Activated CD8-positive, alpha-beta memory T cell treated with anti-CD3 and anti-CD28 coated beads, Interleukin-2, amount 50 U/mL, for 1 hour (primary cell): ENCODE results near the gene DOCK10.

ENCODE experiments used
- DNase-seq: peaks from one replicate; pipeline ENCODE4 v3.0.0-alpha.2; 2020; ENCODE audit errors: extremely low read depth

The DOCK10 gene

GRCh38 chr2:225041207-225041850 is 939 bp downstream of the DOCK10 start:
- DNase-seq = no peak

- DNase-seq = no peak
Observed at GRCh38 chr2:225040856-225041206, 1.4 kb downstream of the DOCK10 start.

- DNase-seq = no peak
Observed at GRCh38 chr2:225040142-225040541, 2.1 kb downstream of the DOCK10 start.

- no peak for DNase-seq
Observed at GRCh38 chr2:225038231-225038523, 4.1 kb downstream of the DOCK10 start.

- DNase-seq = no peak
Observed at GRCh38 chr2:225037415-225038230, 4.6 kb downstream of the DOCK10 start.

GRCh38 chr2:225036431-225036830 is 5.8 kb downstream of the DOCK10 start:
- DNase-seq = no peak

GRCh38 chr2:225033440-225034318 is 8.6 kb downstream of the DOCK10 start:
- DNase-seq = no peak

GRCh38 chr2:225032246-225032645 is 10.0 kb downstream of the DOCK10 start:
- no peak for DNase-seq

GRCh38 chr2:225031599-225031998 is 10.7 kb downstream of the DOCK10 start:
- no peak for DNase-seq

- no peak for DNase-seq
Observed at GRCh38 chr2:225030893-225031292, 11.4 kb downstream of the DOCK10 start.

GRCh38 chr2:225030203-225030602 is 12.1 kb downstream of the DOCK10 start:
- no peak for DNase-seq

GRCh38 chr2:225028572-225028971 is 13.7 kb downstream of the DOCK10 start:
- DNase-seq = no peak

- DNase-seq = no peak
Observed at GRCh38 chr2:225027061-225027762, 15.1 kb downstream of the DOCK10 start.

- no peak for DNase-seq
Observed at GRCh38 chr2:225025917-225026571, 16.2 kb downstream of the DOCK10 start.

GRCh38 chr2:225022188-225022587 is 20.1 kb downstream of the DOCK10 start:
- no peak for DNase-seq

GRCh38 chr2:225020168-225020849 is 22.0 kb downstream of the DOCK10 start:
- no peak for DNase-seq

- DNase-seq = no peak
Observed at GRCh38 chr2:225019105-225019504, 23.2 kb downstream of the DOCK10 start.

GRCh38 chr2:225017713-225018112 is 24.6 kb downstream of the DOCK10 start:
- no peak for DNase-seq

GRCh38 chr2:225017098-225017685 is 25.1 kb downstream of the DOCK10 start:
- no peak for DNase-seq
